Chondrocyte (in vitro differentiated cells): ENCODE results near the gene CEP170B. TPM values are rescaled to one million over a fixed set of nuclear protein-coding genes. Genes with fewer than 3 reads are reported as not detected.
"Not testable (repeated sequence)": the region's sequence is repeated elsewhere in the genome, so short reads cannot be mapped to it uniquely, and the experiment has no call there.

Experiments used
- DNase-seq: peaks from one replicate; pipeline ENCODE4 v3.0.0; 2021; ENCODE audit warnings: mixed read lengths, low spot score
- H3K27ac Mint-ChIP-seq: one replicate; pipeline ENCODE4 v1.8.0; 2021; ENCODE audit warnings: mild to moderate bottlenecking, moderate library complexity, mixed read lengths; ENCODE audit not compliant: unreplicated experiment
- H3K27me3 Mint-ChIP-seq: 2 replicates; pipeline ENCODE4 v1.8.0; 2021; ENCODE audit warnings: low read depth, mixed read lengths
- H3K36me3 Mint-ChIP-seq: 2 replicates; pipeline ENCODE4 v1.8.0; 2021; ENCODE audit warnings: low read depth, mixed read lengths
- H3K4me1 Mint-ChIP-seq: 2 replicates; pipeline ENCODE4 v1.8.0; 2021; ENCODE audit warnings: low read depth, mild to moderate bottlenecking, mixed read lengths
- H3K4me3 Mint-ChIP-seq: one replicate; pipeline ENCODE4 v1.8.0; 2021; ENCODE audit warnings: mild to moderate bottlenecking, moderate library complexity, mixed read lengths; ENCODE audit not compliant: unreplicated experiment
- H3K9me3 Mint-ChIP-seq: 2 replicates; pipeline ENCODE4 v1.8.0; 2021; ENCODE audit warnings: low read depth, mixed read lengths
- total RNA-seq: library from RNA; stranded (reverse); gene quantifications from 3 replicates; pipeline ENCODE4 v1.2.1, GENCODE V29; 2021
- TF ChIP-seq, protein P1 (sequence below): fragments of 200-600 bp; sonication (generic); IDR thresholded peaks from 2 replicates; pipeline ENCODE4 v1.5.0; 2021; ENCODE audit warnings: antibody characterized with exemption, mild to moderate bottlenecking, moderate library complexity

CEP170B gene
- total RNA-seq, 1 donor from 2014 or later: 39.2 TPM

- Mint-ChIP-seq H3K27ac (no peak overlapping the region), H3K9me3 (no peaks in the 10 kb centered on the region), H3K36me3 (no peaks in the 10 kb centered on the region), H3K4me1 (peaks cover 12% of the 10 kb centered on the region), H3K4me3 (no peak overlapping the region), H3K27me3 (peaks cover 36% of the 10 kb centered on the region)
- no peak for DNase-seq
- TF ChIP-seq, protein P1, sequence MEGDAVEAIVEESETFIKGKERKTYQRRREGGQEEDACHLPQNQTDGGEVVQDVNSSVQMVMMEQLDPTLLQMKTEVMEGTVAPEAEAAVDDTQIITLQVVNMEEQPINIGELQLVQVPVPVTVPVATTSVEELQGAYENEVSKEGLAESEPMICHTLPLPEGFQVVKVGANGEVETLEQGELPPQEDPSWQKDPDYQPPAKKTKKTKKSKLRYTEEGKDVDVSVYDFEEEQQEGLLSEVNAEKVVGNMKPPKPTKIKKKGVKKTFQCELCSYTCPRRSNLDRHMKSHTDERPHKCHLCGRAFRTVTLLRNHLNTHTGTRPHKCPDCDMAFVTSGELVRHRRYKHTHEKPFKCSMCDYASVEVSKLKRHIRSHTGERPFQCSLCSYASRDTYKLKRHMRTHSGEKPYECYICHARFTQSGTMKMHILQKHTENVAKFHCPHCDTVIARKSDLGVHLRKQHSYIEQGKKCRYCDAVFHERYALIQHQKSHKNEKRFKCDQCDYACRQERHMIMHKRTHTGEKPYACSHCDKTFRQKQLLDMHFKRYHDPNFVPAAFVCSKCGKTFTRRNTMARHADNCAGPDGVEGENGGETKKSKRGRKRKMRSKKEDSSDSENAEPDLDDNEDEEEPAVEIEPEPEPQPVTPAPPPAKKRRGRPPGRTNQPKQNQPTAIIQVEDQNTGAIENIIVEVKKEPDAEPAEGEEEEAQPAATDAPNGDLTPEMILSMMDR: no peak
Observed at GRCh38 chr14:104845834-104846441, 19.1 kb upstream of the CEP170B start.

DNA sequence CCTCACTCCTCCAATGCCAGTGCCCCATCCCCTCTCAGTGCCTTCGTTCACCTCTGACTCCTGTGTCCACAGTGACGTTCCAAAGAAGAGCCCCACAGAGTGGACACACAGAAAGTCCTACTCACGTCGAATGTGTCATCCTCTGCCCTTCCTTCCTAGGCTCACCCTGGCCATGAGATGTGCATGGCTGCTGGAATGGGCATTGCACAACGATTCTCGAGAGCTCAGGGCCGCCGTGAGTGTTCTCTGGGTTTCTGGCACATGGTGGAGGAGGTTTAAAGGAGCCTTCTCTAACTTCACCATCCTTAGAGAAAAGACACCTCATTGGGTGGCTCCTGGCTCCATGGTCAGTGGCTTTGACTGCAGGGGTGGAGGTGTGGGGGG, 12.8 kb upstream of the CEP170B start:
- H3K4me3 Mint-ChIP-seq: no peak overlapping the region
- DNase-seq: peak; percentile 30
- no peaks in the 10 kb centered on the region for H3K36me3 Mint-ChIP-seq
- TF ChIP-seq, protein P1: no peak
- peaks cover 25% of the 10 kb centered on the region for H3K27me3 Mint-ChIP-seq
- no peaks in the 10 kb centered on the region for H3K9me3 Mint-ChIP-seq
- H3K27ac Mint-ChIP-seq: no peak overlapping the region
- H3K4me1 Mint-ChIP-seq: no peaks in the 10 kb centered on the region

DNA sequence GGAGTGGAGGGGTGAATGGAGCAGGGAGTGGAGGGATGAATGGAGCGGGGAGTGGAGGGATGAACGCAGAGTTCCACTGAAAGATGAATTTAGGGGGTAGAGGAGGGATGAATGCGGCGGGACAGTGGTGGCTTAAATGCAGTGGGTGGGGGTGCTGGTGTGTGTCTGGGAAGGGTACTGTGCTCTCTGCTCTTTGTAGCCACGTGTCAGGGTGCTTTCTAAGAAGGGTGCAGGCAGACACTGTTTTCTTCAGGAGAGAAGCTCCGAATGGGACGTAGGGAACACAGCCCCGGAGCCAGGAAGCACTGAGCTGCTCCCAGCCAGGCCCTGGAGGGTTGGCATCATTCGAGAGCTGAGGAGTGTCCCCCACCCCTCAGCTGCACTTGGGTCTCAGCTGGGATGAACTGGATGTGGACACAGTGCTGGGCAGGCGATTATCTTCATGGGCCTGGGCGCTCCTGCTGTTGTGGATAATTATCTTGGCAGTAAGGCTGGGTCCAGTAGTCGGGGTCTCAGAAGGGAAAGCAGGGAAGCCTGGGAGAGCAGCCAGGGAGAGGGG, 9.5 kb upstream of the CEP170B start:
- Mint-ChIP-seq H3K4me1 (no peaks in the 10 kb centered on the region), H3K36me3 (no peaks in the 10 kb centered on the region), H3K27me3 (peaks cover 19% of the 10 kb centered on the region), H3K27ac (no peak overlapping the region), H3K4me3 (no peak overlapping the region), H3K9me3 (no peaks in the 10 kb centered on the region)
- DNase-seq: no peak
- TF ChIP-seq, protein P1: no peak

DNA sequence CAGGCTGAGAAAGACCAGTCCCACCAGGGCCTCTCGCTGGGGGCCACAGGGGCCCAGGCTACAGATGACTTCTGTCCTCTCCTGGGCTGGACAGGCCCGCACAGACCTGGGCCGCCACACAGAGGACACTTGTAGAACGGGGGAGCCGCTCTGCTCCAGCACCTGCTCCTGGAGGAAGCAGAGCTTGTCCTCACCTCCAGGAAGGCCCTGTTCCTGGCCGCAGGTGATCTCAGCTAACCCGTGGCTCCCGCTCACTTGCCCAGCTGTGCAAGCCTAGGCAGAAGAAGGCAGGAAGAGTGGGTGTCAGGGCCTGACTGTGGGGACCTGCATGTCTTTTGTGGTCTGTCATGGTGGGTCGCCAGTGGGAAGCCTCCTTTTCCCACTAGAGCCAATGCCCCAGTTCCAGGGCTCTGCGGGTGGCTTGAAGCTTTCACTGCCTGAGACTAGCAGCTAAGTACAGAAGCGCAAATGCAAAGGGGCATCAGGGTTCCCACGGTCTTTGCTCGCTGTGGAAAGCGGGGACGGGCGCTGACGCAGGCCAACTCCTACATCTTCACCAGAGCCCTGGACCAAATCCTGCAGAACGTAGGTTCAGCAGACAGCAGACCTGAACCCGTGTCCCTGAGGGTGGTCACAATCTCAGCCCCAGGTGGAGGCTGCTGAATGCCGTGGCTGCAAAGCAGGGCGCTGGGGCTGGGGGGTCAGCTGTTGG, 8.8 kb upstream of the CEP170B start:
- H3K4me1 Mint-ChIP-seq: no peaks in the 10 kb centered on the region
- no peak overlapping the region for H3K27ac Mint-ChIP-seq
- H3K27me3 Mint-ChIP-seq: peaks cover 13% of the 10 kb centered on the region
- H3K36me3 Mint-ChIP-seq: no peaks in the 10 kb centered on the region
- H3K4me3 Mint-ChIP-seq: no peak overlapping the region
- DNase-seq: no peak
- TF ChIP-seq, protein P1: no peak
- no peaks in the 10 kb centered on the region for H3K9me3 Mint-ChIP-seq

DNA sequence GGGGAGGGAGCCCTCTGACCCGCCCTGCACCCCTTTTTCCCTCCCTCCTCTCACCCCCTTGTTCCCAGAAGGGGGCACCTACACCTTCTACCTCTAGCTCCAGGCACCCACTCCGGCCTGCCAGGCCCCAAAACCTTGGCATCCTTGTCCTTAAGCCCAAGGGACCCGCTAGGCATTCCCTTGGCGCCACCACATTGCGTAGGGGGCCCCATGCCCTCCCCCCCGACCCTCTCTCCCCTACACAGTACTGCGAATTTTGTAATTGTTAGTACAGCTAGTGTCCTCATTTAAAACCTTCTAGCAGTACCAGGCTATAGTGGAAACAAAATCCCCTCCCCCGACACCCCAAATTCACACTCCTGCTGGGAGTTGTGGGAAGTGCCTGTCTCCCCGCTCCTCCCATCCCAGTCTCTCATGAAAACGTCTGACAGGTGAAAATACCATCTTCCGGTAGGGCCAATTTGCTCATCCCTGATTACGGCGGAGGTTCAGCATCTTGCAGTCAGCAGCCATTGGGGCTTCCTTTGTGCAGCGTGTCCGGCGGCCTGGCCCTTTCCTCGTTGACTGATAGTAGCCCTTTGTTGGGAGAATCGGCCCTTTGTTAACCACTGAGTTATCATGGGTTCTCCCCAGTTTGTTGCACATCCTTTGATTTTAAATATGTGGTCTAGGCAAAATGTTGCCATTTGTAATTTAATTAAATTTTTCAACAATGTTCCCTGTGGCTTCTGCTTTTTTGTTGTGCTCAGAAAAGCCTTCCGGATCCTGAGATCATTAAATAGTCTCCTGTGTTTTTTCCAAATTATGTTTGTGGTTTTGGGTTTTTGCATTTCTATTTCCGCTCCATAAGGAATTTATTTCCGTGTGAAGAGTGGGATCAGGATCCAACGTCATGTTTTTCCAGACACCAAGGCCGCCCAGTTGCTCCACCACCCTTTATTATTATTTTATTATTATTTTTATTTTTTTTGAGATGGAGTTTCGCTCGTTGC, 7.9 kb upstream of the CEP170B start:
- TF ChIP-seq, protein P1: no peak
- no peak overlapping the region for H3K27ac Mint-ChIP-seq
- peaks cover 10% of the 10 kb centered on the region for H3K27me3 Mint-ChIP-seq
- H3K36me3 Mint-ChIP-seq: no peaks in the 10 kb centered on the region
- no peaks in the 10 kb centered on the region for H3K4me1 Mint-ChIP-seq
- H3K9me3 Mint-ChIP-seq: no peaks in the 10 kb centered on the region
- no peak for DNase-seq
- H3K4me3 Mint-ChIP-seq: no peak overlapping the region

DNA sequence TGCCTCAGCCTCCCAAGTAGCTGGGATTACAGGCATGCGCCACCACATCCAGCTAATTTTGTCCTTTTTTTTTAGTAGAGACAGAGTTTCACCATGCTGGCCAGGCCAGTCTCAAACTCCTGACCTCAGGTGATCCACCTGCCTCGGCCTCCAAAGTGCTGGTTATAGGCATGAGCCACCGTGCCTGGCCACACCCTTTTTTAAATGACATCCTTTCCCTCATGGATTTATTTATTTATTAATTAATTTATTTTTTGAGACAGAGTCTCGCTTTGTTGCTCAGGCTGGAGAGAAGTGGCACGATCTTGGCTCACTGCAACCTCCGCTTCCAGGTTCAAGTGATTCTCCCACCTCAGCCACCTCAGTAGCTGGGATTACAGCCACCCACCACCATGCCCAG, 7.1 kb upstream of the CEP170B start:
- H3K9me3 Mint-ChIP-seq, H3K4me1 Mint-ChIP-seq, DNase-seq, H3K27ac Mint-ChIP-seq, H3K4me3 Mint-ChIP-seq, H3K36me3 Mint-ChIP-seq, H3K27me3 Mint-ChIP-seq: not testable (repeated sequence)
